Astrocyte of the cerebellum (primary cell): ENCODE results near the gene LDAH.

Source experiments
- DNase-seq: peaks from one replicate; pipeline ENCODE4 v3.0.0-alpha.2; 2011; ENCODE audit warnings: low read depth
- H3K4me3 ChIP-seq: 2 replicates; pipeline ENCODE4 v1.5.1; 2011; ENCODE audit warnings: mild to moderate bottlenecking, low read depth, low read length, moderate library complexity
- in situ Hi-C: cut with HindIII; loops from 2 replicates; pipeline ENCODE4 v1.10.0; 2017; ENCODE audit warnings: low sequenced_read_pairs
- TF ChIP-seq, protein P1 (sequence below): IDR thresholded peaks from 2 replicates; pipeline ENCODE4 v1.5.1; 2012; ENCODE audit warnings: low read length, low read depth, moderate library complexity, mild to moderate bottlenecking; ENCODE audit errors: missing control alignments

Gene LDAH

GRCh38 chr2:20687260-20687832 lies 135.6 kb downstream of the LDAH start:
- TF ChIP-seq, protein P1, sequence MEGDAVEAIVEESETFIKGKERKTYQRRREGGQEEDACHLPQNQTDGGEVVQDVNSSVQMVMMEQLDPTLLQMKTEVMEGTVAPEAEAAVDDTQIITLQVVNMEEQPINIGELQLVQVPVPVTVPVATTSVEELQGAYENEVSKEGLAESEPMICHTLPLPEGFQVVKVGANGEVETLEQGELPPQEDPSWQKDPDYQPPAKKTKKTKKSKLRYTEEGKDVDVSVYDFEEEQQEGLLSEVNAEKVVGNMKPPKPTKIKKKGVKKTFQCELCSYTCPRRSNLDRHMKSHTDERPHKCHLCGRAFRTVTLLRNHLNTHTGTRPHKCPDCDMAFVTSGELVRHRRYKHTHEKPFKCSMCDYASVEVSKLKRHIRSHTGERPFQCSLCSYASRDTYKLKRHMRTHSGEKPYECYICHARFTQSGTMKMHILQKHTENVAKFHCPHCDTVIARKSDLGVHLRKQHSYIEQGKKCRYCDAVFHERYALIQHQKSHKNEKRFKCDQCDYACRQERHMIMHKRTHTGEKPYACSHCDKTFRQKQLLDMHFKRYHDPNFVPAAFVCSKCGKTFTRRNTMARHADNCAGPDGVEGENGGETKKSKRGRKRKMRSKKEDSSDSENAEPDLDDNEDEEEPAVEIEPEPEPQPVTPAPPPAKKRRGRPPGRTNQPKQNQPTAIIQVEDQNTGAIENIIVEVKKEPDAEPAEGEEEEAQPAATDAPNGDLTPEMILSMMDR, result no peak
- in situ Hi-C loops, result no loop called here
- H3K4me3 ChIP-seq, result no peak overlapping the region
- DNase-seq, result no peak

DNA sequence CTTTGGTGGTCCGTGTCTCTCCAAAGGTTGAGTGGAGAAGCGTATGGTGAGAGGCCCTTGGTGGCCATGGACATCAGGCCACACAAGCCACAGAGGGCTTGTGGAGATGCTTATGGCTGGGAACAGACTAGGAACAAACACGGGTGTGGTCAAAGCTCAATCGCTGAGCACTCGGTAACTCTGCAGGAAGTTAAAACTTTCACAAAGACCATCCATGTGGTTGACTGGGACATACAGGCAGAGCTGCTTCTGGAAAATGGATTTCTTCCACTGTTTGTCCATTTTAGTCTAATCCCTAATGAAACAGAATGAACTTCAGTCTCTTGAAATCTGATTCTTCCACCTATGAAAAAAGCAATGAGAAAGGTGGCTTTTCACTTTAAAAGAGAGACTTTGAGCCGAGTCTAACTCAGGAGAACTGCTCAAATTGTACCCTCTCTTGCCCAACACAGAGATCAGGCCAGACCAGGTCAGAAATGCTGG lies 138.3 kb downstream of the LDAH start:
- in situ Hi-C loops, result no loop called here
- H3K4me3 ChIP-seq, result no peak overlapping the region
- TF ChIP-seq, protein P1, result no peak
- DNase-seq, result no peak

- TF ChIP-seq, protein P1, result peak; percentile 68
- in situ Hi-C loops, result no loop called here
- no peak for DNase-seq
- no peak overlapping the region for H3K4me3 ChIP-seq
Measured at GRCh38 chr2:20682167-20682920, 140.6 kb downstream of the LDAH start.

- TF ChIP-seq, protein P1, result no peak
- H3K4me3 ChIP-seq, result no peak overlapping the region
- in situ Hi-C loops, result no loop called here
- DNase-seq, result no peak
Measured at GRCh38 chr2:20680744-20681375, 142.0 kb downstream of the LDAH start.

- no peak overlapping the region for H3K4me3 ChIP-seq
- DNase-seq, result no peak
- in situ Hi-C loops, result loop anchor here (10.0 kb wide), 1 partner anchor 276 kb away; no protein-coding TSS in a partner anchor
- TF ChIP-seq, protein P1, result no peak
Measured at GRCh38 chr2:20678780-20679179, 144.1 kb downstream of the LDAH start.

DNA sequence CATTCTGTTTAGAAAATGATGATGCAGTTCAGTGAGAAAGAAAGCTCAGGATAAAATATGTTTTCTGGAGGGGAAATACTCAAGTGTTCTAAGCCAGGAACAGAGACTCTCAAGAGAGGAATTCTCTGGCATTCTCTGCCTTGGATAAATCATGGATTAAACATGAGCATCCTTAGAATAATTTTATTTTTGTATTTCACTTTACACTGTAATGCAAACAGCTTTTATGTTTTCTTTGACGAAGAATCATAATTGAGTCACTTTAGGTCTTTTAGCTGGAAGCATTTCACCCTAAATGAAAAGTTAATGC lies 144.9 kb downstream of the LDAH start:
- TF ChIP-seq, protein P1, result no peak
- in situ Hi-C loops, result loop anchor here (10.0 kb wide), 1 partner anchor 277 kb away; no protein-coding TSS in a partner anchor
- DNase-seq, result no peak
- H3K4me3 ChIP-seq, result no peak overlapping the region
